Liver (tissue), 2 donors: ENCODE measurements around the gene FRS3.

Source experiments
- FOXA1 ChIP-seq: IDR thresholded peaks from 2 replicates; pipeline ENCODE4 v1.6.1; 2016; ENCODE audit warnings: antibody characterized with exemption
- TF ChIP-seq, protein P1 (sequence below): fragments of 150-350 bp; IDR thresholded peaks from 2 replicates; pipeline ENCODE4 v1.5.1; 2017; ENCODE audit warnings: improper control_type of control experiment, low read depth, low read length; ENCODE audit not compliant: missing input control
- TF ChIP-seq, protein P2 (sequence below): IDR thresholded peaks from 2 replicates; pipeline ENCODE4 v1.6.1; 2016; ENCODE audit warnings: antibody characterized with exemption, mild to moderate bottlenecking
- TF ChIP-seq, protein P3 (sequence below): IDR thresholded peaks from 2 replicates; pipeline ENCODE4 v1.6.1; 2016; ENCODE audit warnings: antibody characterized with exemption
- donor health status: healthy.

- TF ChIP-seq, protein P1, sequence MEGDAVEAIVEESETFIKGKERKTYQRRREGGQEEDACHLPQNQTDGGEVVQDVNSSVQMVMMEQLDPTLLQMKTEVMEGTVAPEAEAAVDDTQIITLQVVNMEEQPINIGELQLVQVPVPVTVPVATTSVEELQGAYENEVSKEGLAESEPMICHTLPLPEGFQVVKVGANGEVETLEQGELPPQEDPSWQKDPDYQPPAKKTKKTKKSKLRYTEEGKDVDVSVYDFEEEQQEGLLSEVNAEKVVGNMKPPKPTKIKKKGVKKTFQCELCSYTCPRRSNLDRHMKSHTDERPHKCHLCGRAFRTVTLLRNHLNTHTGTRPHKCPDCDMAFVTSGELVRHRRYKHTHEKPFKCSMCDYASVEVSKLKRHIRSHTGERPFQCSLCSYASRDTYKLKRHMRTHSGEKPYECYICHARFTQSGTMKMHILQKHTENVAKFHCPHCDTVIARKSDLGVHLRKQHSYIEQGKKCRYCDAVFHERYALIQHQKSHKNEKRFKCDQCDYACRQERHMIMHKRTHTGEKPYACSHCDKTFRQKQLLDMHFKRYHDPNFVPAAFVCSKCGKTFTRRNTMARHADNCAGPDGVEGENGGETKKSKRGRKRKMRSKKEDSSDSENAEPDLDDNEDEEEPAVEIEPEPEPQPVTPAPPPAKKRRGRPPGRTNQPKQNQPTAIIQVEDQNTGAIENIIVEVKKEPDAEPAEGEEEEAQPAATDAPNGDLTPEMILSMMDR: no peak
- TF ChIP-seq, protein P2, sequence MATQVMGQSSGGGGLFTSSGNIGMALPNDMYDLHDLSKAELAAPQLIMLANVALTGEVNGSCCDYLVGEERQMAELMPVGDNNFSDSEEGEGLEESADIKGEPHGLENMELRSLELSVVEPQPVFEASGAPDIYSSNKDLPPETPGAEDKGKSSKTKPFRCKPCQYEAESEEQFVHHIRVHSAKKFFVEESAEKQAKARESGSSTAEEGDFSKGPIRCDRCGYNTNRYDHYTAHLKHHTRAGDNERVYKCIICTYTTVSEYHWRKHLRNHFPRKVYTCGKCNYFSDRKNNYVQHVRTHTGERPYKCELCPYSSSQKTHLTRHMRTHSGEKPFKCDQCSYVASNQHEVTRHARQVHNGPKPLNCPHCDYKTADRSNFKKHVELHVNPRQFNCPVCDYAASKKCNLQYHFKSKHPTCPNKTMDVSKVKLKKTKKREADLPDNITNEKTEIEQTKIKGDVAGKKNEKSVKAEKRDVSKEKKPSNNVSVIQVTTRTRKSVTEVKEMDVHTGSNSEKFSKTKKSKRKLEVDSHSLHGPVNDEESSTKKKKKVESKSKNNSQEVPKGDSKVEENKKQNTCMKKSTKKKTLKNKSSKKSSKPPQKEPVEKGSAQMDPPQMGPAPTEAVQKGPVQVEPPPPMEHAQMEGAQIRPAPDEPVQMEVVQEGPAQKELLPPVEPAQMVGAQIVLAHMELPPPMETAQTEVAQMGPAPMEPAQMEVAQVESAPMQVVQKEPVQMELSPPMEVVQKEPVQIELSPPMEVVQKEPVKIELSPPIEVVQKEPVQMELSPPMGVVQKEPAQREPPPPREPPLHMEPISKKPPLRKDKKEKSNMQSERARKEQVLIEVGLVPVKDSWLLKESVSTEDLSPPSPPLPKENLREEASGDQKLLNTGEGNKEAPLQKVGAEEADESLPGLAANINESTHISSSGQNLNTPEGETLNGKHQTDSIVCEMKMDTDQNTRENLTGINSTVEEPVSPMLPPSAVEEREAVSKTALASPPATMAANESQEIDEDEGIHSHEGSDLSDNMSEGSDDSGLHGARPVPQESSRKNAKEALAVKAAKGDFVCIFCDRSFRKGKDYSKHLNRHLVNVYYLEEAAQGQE: no peak
- TF ChIP-seq, protein P3, sequence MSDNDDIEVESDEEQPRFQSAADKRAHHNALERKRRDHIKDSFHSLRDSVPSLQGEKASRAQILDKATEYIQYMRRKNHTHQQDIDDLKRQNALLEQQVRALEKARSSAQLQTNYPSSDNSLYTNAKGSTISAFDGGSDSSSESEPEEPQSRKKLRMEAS: no peak
- TF ChIP-seq FOXA1: no peak
Observed at GRCh38 chr6:41731561-41732086, 48.1 kb downstream of the FRS3 start.
